H1 (cell line): Measurements from ENCODE around the gene BCL2L13. TPM values are rescaled to one million over a fixed set of nuclear protein-coding genes. Genes with fewer than 3 reads are reported as not detected.

Source experiments
- ASH2L ChIP-seq: fragments of 200-600, 300-600 bp; sonication (generic); IDR thresholded peaks from one replicate; pipeline ENCODE4 v1.7.1; 2017; ENCODE audit warnings: low read length
- ATF2 ChIP-seq: IDR thresholded peaks from 2 replicates; pipeline ENCODE4 v1.6.1; 2012; ENCODE audit warnings: low read length, inconsistent platforms
- ATF3 ChIP-seq: IDR thresholded peaks from 2 replicates; pipeline ENCODE4 v1.6.1; 2011; ENCODE audit warnings: low read depth, mild to moderate bottlenecking, low read length; ENCODE audit not compliant: insufficient read depth
- BACH1 ChIP-seq: IDR thresholded peaks from 2 replicates; pipeline ENCODE4 v1.6.1; 2012; ENCODE audit warnings: low read length, improper control_type of control experiment
- CBX5 ChIP-seq: fragments of 300-800, 300-1000 bp; sonication (generic); IDR thresholded peaks from 2 replicates; pipeline ENCODE4 v1.7.1; 2016; ENCODE audit warnings: antibody characterized with exemption, low read length, low read depth
- CREB1 ChIP-seq: IDR thresholded peaks from 2 replicates; pipeline ENCODE4 v1.6.1; 2012; ENCODE audit warnings: inconsistent platforms
- EZH2 ChIP-seq: fragments of 200-600 bp; sonication (generic); IDR thresholded peaks from 2 replicates; pipeline ENCODE4 v1.7.1; 2012; ENCODE audit warnings: low read depth, mild to moderate bottlenecking, moderate library complexity, low read length, inconsistent platforms; ENCODE audit not compliant: severe bottlenecking
- GTF2F1 ChIP-seq: IDR thresholded peaks from 2 replicates; pipeline ENCODE4 v1.6.1; 2012; ENCODE audit warnings: low read depth, low read length, improper control_type of control experiment, borderline replicate concordance
- HDAC6 ChIP-seq: IDR thresholded peaks from one replicate; pipeline ENCODE4 v1.7.1; 2012; ENCODE audit warnings: low read depth, mild to moderate bottlenecking, inconsistent platforms, low read length, moderate library complexity
- KDM1A ChIP-seq: fragments of 200-600, 300-600 bp; sonication (generic); IDR thresholded peaks from 2 replicates; pipeline ENCODE4 v1.7.1; 2016; ENCODE audit warnings: mild to moderate bottlenecking, low read length, borderline replicate concordance
- KDM4A ChIP-seq: IDR thresholded peaks from one replicate; pipeline ENCODE4 v1.7.1; 2012; ENCODE audit warnings: low read depth, mild to moderate bottlenecking, moderate library complexity, low read length, inconsistent platforms; ENCODE audit not compliant: severe bottlenecking
- MAX ChIP-seq: IDR thresholded peaks from 2 replicates; pipeline ENCODE4 v1.6.1; 2012; ENCODE audit warnings: inconsistent platforms
- NANOG ChIP-seq: IDR thresholded peaks from 2 replicates; pipeline ENCODE4 v1.6.1; 2011; ENCODE audit warnings: low read length, low read depth, mild to moderate bottlenecking, inconsistent platforms; ENCODE audit not compliant: insufficient read depth, poor library complexity, severe bottlenecking
- POLR2A ChIP-seq, 2 experiments: IDR thresholded peaks; 1 replicate in 1 of 2; 2 replicates in 1 of 2; pipeline ENCODE4 v1.6.1; 2011; ENCODE audit warnings: low read depth in 2 of 2, low read length in 2 of 2, mild to moderate bottlenecking in 2 of 2; ENCODE audit errors: control extremely low read depth in 1 of 2
- SAP30 ChIP-seq: fragments of 300-600 bp; sonication (generic); IDR thresholded peaks from 2 replicates; pipeline ENCODE4 v1.7.1; 2012; ENCODE audit warnings: low read length, moderate library complexity, mild to moderate bottlenecking, inconsistent platforms; ENCODE audit not compliant: insufficient read depth, insufficient replicate concordance
- SIN3A ChIP-seq, 2 experiments: IDR thresholded peaks in 1 of 2; conservative IDR thresholded peaks in 1 of 2; 2 replicates each; pipeline ENCODE4 v1.6.1; 2011 to 2012; ENCODE audit warnings: low read length in 2 of 2, improper control_type of control experiment in 1 of 2, low read depth in 1 of 2, mild to moderate bottlenecking in 1 of 2
- TAF7 ChIP-seq: optimal IDR thresholded peaks from 2 replicates; pipeline ENCODE3; 2011; ENCODE audit warnings: low read depth, mild to moderate bottlenecking, inconsistent platforms, low read length, moderate library complexity, borderline replicate concordance
- polyA plus RNA-seq, 7 experiments: library from polyadenylated mRNA; depleted of rRNA in 3 of 7; stranded (reverse) in 5 of 7; unstranded in 2 of 7; fragments of >200 nt in 5 of 7; fragments of 200-250 nt in 2 of 7; gene quantifications; 1 replicate in 5 of 7; 2 replicates in 1 of 7; 4 replicates in 1 of 7; pipeline versions ENCODE4 v1.2.1 to v1.2.3, GENCODE V29; 2011 to 2013; ENCODE audit warnings: missing spikeins in 2 of 7, mixed read lengths in 2 of 7
- total RNA-seq: library from RNA; stranded (reverse); fragmentation: NEBNext Ultra II Directional; extraction: Animal tissue kit (Norgen Biotek cat#: 25700); gene quantifications from 2 replicates; pipeline ENCODE4 v1.2.1, GENCODE V29; 2021
- TF ChIP-seq, protein P1 (sequence below), 3 experiments: IDR thresholded peaks; 1 replicate in 2 of 3; 2 replicates in 1 of 3; pipeline versions ENCODE4 v1.5.1 to v1.6.1; 2011; ENCODE audit warnings: low read length in 3 of 3, mild to moderate bottlenecking in 3 of 3, inconsistent platforms in 2 of 3, low read depth in 1 of 3, moderate library complexity in 1 of 3; ENCODE audit not compliant: insufficient read depth in 1 of 3; ENCODE audit errors: control extremely low read depth in 1 of 3

BCL2L13 gene
- total and polyA plus RNA-seq, 2 of the 8 experiments (the other 6 are each of a cell fraction or from before 2014, with no cell fraction given), result 20.7 to 35.0 TPM

DNA sequence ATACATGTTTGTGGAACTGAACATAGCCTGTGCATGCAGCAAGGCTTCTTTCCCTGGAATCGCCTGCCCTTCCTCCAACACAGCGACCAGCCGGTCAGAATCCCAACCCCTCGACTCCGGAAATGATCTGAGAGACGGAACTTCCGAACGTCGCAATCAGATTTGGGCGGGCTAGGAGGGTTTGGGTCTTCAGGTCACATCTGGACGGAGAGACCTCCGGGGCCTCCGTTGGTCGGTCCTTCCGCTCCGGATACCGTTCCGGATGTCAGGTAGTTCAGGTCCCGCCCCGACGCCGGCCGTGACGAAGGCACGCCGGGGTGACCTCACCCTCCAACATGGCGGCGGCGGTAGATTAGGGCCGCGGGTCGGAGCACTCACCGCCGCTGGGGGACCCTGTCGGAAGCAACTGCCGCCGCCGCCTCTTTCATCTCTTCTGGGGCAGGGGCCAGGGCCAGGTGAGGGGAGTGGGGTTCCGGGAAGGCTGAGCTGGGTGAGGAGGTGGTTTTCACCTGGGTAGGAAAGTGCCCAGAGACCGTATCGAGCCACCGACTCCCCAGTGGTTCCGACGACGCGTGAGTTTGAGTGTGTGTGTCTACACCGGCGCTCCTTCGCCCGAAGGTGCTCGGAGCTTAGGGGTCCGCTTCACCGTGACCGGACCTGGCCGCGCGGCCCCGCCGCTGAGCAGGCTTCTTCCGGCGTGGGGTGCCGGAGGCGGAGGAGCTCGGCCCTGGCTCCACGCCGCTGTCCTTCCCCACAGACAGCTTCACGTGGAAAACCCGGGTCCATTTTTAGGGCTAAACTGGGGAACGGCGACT, at the start of gene BCL2L13 (continued):
- TF ChIP-seq SAP30 (no peak), ATF2 (peak; percentile 46), ATF3 (peak; percentile 48; the same call in 1 of the 2 replicates), MAX (no peak; the same call in 1 of the 2 replicates), POLR2A (IDR thresholded peaks at IDR 0.05; ENCODE audit: control extremely low read depth in 1 of 2, low read depth in 2 of 2, low read length in 2 of 2) (peak; percentile 60 to 83), EZH2 (no peak), CBX5 (no peak), KDM1A (no peak), TAF7 (peak; percentile 93), CREB1 (peak; percentile 94), NANOG (no peak), ASH2L (peak; percentile 65), SIN3A (conservative IDR thresholded peaks at IDR 0.05 in 1 of 2, IDR thresholded peaks at IDR 0.05 in 1 of 2; ENCODE audit: low read depth in 1 of 2, low read length in 2 of 2) (peak in 1 of 2 experiments; percentile 66; a peak in 2 of 4 replicates), KDM4A (peak; percentile 26), BACH1 (no peak), GTF2F1 (no peak), HDAC6 (no peak)
- TF ChIP-seq, protein P1, sequence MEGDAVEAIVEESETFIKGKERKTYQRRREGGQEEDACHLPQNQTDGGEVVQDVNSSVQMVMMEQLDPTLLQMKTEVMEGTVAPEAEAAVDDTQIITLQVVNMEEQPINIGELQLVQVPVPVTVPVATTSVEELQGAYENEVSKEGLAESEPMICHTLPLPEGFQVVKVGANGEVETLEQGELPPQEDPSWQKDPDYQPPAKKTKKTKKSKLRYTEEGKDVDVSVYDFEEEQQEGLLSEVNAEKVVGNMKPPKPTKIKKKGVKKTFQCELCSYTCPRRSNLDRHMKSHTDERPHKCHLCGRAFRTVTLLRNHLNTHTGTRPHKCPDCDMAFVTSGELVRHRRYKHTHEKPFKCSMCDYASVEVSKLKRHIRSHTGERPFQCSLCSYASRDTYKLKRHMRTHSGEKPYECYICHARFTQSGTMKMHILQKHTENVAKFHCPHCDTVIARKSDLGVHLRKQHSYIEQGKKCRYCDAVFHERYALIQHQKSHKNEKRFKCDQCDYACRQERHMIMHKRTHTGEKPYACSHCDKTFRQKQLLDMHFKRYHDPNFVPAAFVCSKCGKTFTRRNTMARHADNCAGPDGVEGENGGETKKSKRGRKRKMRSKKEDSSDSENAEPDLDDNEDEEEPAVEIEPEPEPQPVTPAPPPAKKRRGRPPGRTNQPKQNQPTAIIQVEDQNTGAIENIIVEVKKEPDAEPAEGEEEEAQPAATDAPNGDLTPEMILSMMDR (IDR thresholded peaks at IDR 0.05; ENCODE audit: control extremely low read depth in 1 of 3, insufficient read depth in 1 of 3, low read depth in 1 of 3, low read length in 3 of 3), result no peak
